GM18861 (cell line): ENCODE measurements around the gene ATAD3A.

Experiments
- ATAC-seq: cut with Tn5 transposase; IDR thresholded peaks from one replicate; pipeline ENCODE4 v1.9.1; 2021; ENCODE audit not compliant: unreplicated experiment

The ATAD3A gene

GRCh38 chr1:1578371-1578940 is 66.5 kb downstream of the ATAD3A start:
- no peak for ATAC-seq

- ATAC-seq, result no peak
These were observed 70.8 kb downstream of the ATAD3A start for GRCh38 chr1:1582585-1583346.

- ATAC-seq, result no peak
These were observed 71.5 kb downstream of the ATAD3A start for GRCh38 chr1:1583347-1584010.
